ENCODE measurements around the gene CATSPER1. TPM values are rescaled to one million over a fixed set of nuclear protein-coding genes. Genes with fewer than 3 reads are reported as not detected.

CATSPER1 gene
- total RNA-seq, 1 donor from 2014 or later = not detected

DNA sequence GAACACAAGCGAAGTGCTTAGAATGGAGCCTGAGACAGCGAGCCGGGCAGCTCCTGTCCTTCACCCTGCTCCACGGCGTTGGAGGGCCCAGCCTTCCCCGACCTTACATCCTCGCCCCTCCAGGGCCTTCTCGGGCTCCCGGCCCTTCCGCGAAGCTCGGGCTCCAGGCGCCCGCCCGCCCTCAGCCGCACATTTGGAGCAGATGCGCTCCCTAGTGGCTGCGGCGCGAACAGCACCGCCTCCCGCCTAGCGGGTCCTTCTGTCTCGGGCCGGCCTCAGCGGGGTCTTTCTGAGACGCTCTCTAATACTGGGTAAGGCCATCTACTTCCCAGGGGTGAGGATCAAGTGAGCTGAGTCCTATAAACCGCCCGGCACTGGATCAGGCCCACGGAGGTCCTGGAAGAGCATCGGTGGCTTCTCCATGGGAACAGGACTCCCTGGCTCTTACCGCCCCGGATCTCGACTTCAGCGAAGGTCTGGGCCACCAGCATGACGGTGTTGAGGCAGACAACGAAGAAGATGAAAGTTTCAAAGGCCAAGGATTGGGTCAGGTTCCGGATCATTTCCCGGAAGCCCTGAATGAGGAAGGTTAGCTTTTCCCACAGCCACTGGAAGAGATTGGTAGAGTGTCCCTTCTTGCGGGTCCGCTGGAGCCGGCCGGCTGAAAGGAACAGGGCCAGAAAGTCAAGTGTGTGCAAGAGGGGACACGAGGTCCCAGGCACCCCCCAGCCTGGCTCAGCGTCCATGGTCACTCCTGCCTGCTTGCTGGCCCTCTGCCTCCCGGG is 3.7 kb downstream of the CATSPER1 start:
- no peaks in the 10 kb centered on the region for H3K36me3 Mint-ChIP-seq
- peak; percentile 90 for DNase-seq (ENCODE audit: low spot score)
- H3K27ac ChIP-seq = no peak overlapping the region
- H4K20me1 ChIP-seq (ENCODE audit: low read depth) = no peaks in the 10 kb centered on the region
- H3K36me3 ChIP-seq = no peaks in the 10 kb centered on the region
- peaks cover 12% of the 10 kb centered on the region for H3K27me3 Mint-ChIP-seq (ENCODE audit: insufficient read depth, low read depth)
- no peaks in the 10 kb centered on the region for H3K79me2 ChIP-seq (ENCODE audit: low read depth)
- H2AFZ ChIP-seq (replicated peaks) = peak overlapping the region; percentile 82
- H3K4me1 ChIP-seq = no peaks in the 10 kb centered on the region
- no peak overlapping the region for H3K9ac ChIP-seq
- peak overlapping the region; percentile 35 for H3K27ac Mint-ChIP-seq
- peaks cover 4% of the 10 kb centered on the region for H3K4me1 Mint-ChIP-seq
- peak overlapping the region; percentile 7 for H3K4me3 Mint-ChIP-seq
- H3K9me3 Mint-ChIP-seq = no peaks in the 10 kb centered on the region
- H3K27me3 ChIP-seq = peaks cover 29% of the 10 kb centered on the region
- no peak overlapping the region for H3K4me3 ChIP-seq
- no peak overlapping the region for H3K4me2 ChIP-seq
- no peaks in the 10 kb centered on the region for H3F3A ChIP-seq (ENCODE audit: low read depth)
- TF ChIP-seq EZH2phosphoT487 (IDR thresholded peaks at IDR 0.05) (peak; percentile 33), EZH2 (IDR thresholded peaks at IDR 0.05) (peak; percentile 71)
- TF ChIP-seq, protein P1, sequence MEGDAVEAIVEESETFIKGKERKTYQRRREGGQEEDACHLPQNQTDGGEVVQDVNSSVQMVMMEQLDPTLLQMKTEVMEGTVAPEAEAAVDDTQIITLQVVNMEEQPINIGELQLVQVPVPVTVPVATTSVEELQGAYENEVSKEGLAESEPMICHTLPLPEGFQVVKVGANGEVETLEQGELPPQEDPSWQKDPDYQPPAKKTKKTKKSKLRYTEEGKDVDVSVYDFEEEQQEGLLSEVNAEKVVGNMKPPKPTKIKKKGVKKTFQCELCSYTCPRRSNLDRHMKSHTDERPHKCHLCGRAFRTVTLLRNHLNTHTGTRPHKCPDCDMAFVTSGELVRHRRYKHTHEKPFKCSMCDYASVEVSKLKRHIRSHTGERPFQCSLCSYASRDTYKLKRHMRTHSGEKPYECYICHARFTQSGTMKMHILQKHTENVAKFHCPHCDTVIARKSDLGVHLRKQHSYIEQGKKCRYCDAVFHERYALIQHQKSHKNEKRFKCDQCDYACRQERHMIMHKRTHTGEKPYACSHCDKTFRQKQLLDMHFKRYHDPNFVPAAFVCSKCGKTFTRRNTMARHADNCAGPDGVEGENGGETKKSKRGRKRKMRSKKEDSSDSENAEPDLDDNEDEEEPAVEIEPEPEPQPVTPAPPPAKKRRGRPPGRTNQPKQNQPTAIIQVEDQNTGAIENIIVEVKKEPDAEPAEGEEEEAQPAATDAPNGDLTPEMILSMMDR (IDR thresholded peaks at IDR 0.05) = peak; percentile 94
- no peaks in the 10 kb centered on the region for H3K9me3 ChIP-seq (ENCODE audit: low read depth)

DNA sequence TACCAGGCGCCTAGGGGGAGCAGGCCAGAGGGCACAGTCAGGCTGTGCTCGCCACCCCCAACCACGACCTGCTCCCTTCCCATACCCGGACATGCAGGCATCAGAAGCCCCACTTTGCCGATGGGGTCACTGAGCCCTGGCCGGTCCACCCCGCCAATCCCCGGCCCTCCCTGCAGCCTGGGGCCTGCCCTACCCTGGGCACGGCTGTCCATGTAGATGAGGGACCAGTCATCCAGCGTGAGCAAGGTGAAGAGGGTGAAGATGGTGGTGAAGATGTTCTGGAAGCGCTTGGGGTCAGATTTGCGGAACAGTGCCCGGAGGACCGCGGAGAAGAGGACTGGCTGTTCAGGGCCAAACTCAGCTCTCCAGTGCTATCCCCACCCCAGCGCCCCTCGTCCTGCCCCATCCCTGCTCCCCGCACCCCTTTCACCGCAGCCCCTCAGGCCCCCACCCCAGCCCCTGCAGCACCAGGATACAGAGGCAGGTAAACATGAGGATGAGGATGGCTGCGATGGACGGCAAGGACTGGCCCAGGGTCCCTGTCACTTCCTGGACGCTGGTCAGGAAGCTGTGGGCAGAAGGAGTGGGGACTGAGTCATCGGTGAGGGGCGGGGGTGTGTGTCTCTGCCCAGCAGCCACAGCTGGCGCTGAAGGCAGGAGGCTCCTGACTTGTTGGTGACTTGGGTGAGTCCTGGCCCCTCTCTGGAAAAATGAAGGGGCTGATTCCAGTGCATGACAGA is 5.5 kb downstream of the CATSPER1 start:
- H3K27me3 ChIP-seq = peaks cover 29% of the 10 kb centered on the region
- Mint-ChIP-seq H3K36me3 (no peaks in the 10 kb centered on the region), H3K27ac (no peak overlapping the region), H3K27me3 (ENCODE audit: insufficient read depth, low read depth) (peaks cover 12% of the 10 kb centered on the region), H3K4me1 (peaks cover 4% of the 10 kb centered on the region), H3K9me3 (no peaks in the 10 kb centered on the region), H3K4me3 (no peak overlapping the region)
- no peaks in the 10 kb centered on the region for H3K79me2 ChIP-seq (ENCODE audit: low read depth)
- DNase-seq (ENCODE audit: low spot score) = no peak
- no peaks in the 10 kb centered on the region for H3F3A ChIP-seq (ENCODE audit: low read depth)
- H3K4me3 ChIP-seq = no peak overlapping the region
- H3K27ac ChIP-seq = no peak overlapping the region
- no peak overlapping the region for H3K9ac ChIP-seq
- H3K36me3 ChIP-seq = no peaks in the 10 kb centered on the region
- H4K20me1 ChIP-seq (ENCODE audit: low read depth) = no peaks in the 10 kb centered on the region
- no peaks in the 10 kb centered on the region for H3K4me1 ChIP-seq
- H2AFZ ChIP-seq (replicated peaks) = no peak overlapping the region
- no peak for TF ChIP-seq EZH2phosphoT487 (IDR thresholded peaks at IDR 0.05)
- TF ChIP-seq, protein P1 (IDR thresholded peaks at IDR 0.05) = no peak
- no peak for TF ChIP-seq EZH2 (IDR thresholded peaks at IDR 0.05)
- no peak overlapping the region for H3K4me2 ChIP-seq
- H3K9me3 ChIP-seq (ENCODE audit: low read depth) = no peaks in the 10 kb centered on the region

DNA sequence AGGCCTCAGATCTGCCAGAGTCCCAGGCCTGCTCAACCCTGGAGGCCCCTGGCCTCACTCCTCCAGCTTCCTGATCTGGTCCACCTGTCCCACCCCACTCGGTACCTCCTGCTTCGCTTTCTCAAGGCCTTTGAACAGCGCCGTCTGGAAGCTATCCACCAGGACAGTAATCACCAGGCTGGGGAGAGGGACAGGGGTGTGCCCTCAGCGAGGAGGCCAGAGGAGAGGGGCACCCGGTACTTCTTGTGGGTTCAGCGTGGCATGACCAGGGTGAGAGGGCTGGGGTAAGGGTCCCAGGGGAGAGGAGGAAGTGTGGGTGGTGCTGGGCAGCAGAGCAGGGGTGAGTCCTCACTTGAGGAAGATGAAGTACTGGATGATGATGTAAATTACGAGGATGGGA is 6.1 kb downstream of the CATSPER1 start:
- no peak overlapping the region for H3K9ac ChIP-seq
- TF ChIP-seq, protein P1 (IDR thresholded peaks at IDR 0.05) = no peak
- no peak for TF ChIP-seq EZH2 (IDR thresholded peaks at IDR 0.05)
- TF ChIP-seq EZH2phosphoT487 (IDR thresholded peaks at IDR 0.05) = no peak
- Mint-ChIP-seq H3K27ac (no peak overlapping the region), H3K4me3 (no peak overlapping the region), H3K4me1 (peaks cover 4% of the 10 kb centered on the region), H3K27me3 (ENCODE audit: insufficient read depth, low read depth) (peaks cover 12% of the 10 kb centered on the region), H3K9me3 (no peaks in the 10 kb centered on the region), H3K36me3 (no peaks in the 10 kb centered on the region)
- no peaks in the 10 kb centered on the region for H3K9me3 ChIP-seq (ENCODE audit: low read depth)
- H3K4me3 ChIP-seq = no peak overlapping the region
- H3K27ac ChIP-seq = no peak overlapping the region
- no peaks in the 10 kb centered on the region for H3F3A ChIP-seq (ENCODE audit: low read depth)
- no peaks in the 10 kb centered on the region for H3K79me2 ChIP-seq (ENCODE audit: low read depth)
- H4K20me1 ChIP-seq (ENCODE audit: low read depth) = no peaks in the 10 kb centered on the region
- no peaks in the 10 kb centered on the region for H3K36me3 ChIP-seq
- no peak overlapping the region for H3K4me2 ChIP-seq
- no peaks in the 10 kb centered on the region for H3K4me1 ChIP-seq
- no peak for DNase-seq (ENCODE audit: low spot score)
- H3K27me3 ChIP-seq = peaks cover 29% of the 10 kb centered on the region
- no peak overlapping the region for H2AFZ ChIP-seq (replicated peaks)

All from neural progenitor cell (in vitro differentiated cells).